ENCODE data around the gene MAGI2. TPM values are rescaled to one million over a fixed set of nuclear protein-coding genes. Genes with fewer than 3 reads are reported as not detected.

Gene MAGI2
- polyA plus RNA-seq, 4 donors: 0.22 to 2.1 (median 1.5) TPM

GRCh38 chr7:79434867-79435266 is 18.6 kb downstream of the MAGI2 start:
- Histone ChIP-seq H3K27ac (ENCODE audit: low read depth in 1 of 3, low read length in 2 of 3) (no peak overlapping the region), H3K9me3 (ENCODE audit: control insufficient read depth in 2 of 2, insufficient read depth in 1 of 2, low read depth in 1 of 2, low read length in 1 of 2) (no peaks in the 10 kb centered on the region), H3K4me3 (ENCODE audit: low read depth in 1 of 3, low read length in 3 of 3) (no peak overlapping the region), H3K36me3 (ENCODE audit: control insufficient read depth in 3 of 3, insufficient read depth in 2 of 3, low read depth in 1 of 3, low read length in 3 of 3) (no peaks in the 10 kb centered on the region), H3K27me3 (ENCODE audit: control insufficient read depth in 3 of 3, insufficient read depth in 3 of 3, low read length in 3 of 3) (no peaks in the 10 kb centered on the region), H3K4me1 (ENCODE audit: control insufficient read depth in 3 of 3, insufficient read depth in 2 of 3, low read depth in 1 of 3, low read length in 2 of 3) (no peaks in the 10 kb centered on the region)
- 0 to 55% (median 19%) methylated on average over 1 of the region's 1 CpG for WGBS, 3 donors
- no peak for DNase-seq
- no peak for FAIRE-seq

GRCh38 chr7:79434098-79434497 is 19.4 kb downstream of the MAGI2 start:
- Histone ChIP-seq H3K27ac (ENCODE audit: low read depth in 1 of 3, low read length in 2 of 3) (no peak overlapping the region), H3K4me3 (ENCODE audit: low read depth in 1 of 3, low read length in 3 of 3) (no peak overlapping the region), H3K27me3 (ENCODE audit: control insufficient read depth in 3 of 3, insufficient read depth in 3 of 3, low read length in 3 of 3) (no peaks in the 10 kb centered on the region), H3K9me3 (ENCODE audit: control insufficient read depth in 2 of 2, insufficient read depth in 1 of 2, low read depth in 1 of 2, low read length in 1 of 2) (no peaks in the 10 kb centered on the region), H3K36me3 (ENCODE audit: control insufficient read depth in 3 of 3, insufficient read depth in 2 of 3, low read depth in 1 of 3, low read length in 3 of 3) (no peaks in the 10 kb centered on the region), H3K4me1 (ENCODE audit: control insufficient read depth in 3 of 3, insufficient read depth in 2 of 3, low read depth in 1 of 3, low read length in 2 of 3) (no peaks in the 10 kb centered on the region)
- DNase-seq (no peak), FAIRE-seq (no peak)
- WGBS, 3 donors: 87 to 95% (median 90%) methylated on average over 1 of the region's 1 CpG

GRCh38 chr7:79430391-79430790 is 23.1 kb downstream of the MAGI2 start:
- H3K9me3 ChIP-seq (ENCODE audit: control insufficient read depth in 2 of 2, insufficient read depth in 1 of 2, low read depth in 1 of 2, low read length in 1 of 2): no peaks in the 10 kb centered on the region
- no peak overlapping the region for H3K27ac ChIP-seq (ENCODE audit: low read depth in 1 of 3, low read length in 2 of 3)
- H3K4me3 ChIP-seq (ENCODE audit: low read depth in 1 of 3, low read length in 3 of 3): no peak overlapping the region
- FAIRE-seq (no peak), DNase-seq (no peak)
- no peaks in the 10 kb centered on the region for H3K27me3 ChIP-seq (ENCODE audit: control insufficient read depth in 3 of 3, insufficient read depth in 3 of 3, low read length in 3 of 3)
- no peaks in the 10 kb centered on the region for H3K36me3 ChIP-seq (ENCODE audit: control insufficient read depth in 3 of 3, insufficient read depth in 2 of 3, low read depth in 1 of 3, low read length in 3 of 3)
- H3K4me1 ChIP-seq (ENCODE audit: control insufficient read depth in 3 of 3, insufficient read depth in 2 of 3, low read depth in 1 of 3, low read length in 2 of 3): no peaks in the 10 kb centered on the region
- 81 to 93% (median 91%) methylated on average over 2 of the region's 2 CpGs for WGBS, 3 donors

GRCh38 chr7:79425665-79426064 is 27.8 kb downstream of the MAGI2 start:
- no peaks in the 10 kb centered on the region for H3K27me3 ChIP-seq (ENCODE audit: control insufficient read depth in 3 of 3, insufficient read depth in 3 of 3, low read length in 3 of 3)
- no peak for FAIRE-seq
- no peak overlapping the region for H3K4me3 ChIP-seq (ENCODE audit: low read depth in 1 of 3, low read length in 3 of 3)
- WGBS, 3 donors: 73 to 77% (median 74%) methylated on average over 7 of the region's 7 CpGs
- H3K36me3 ChIP-seq (ENCODE audit: control insufficient read depth in 3 of 3, insufficient read depth in 2 of 3, low read depth in 1 of 3, low read length in 3 of 3): no peaks in the 10 kb centered on the region
- no peaks in the 10 kb centered on the region for H3K9me3 ChIP-seq (ENCODE audit: control insufficient read depth in 2 of 2, insufficient read depth in 1 of 2, low read depth in 1 of 2, low read length in 1 of 2)
- DNase-seq: no peak
- H3K4me1 ChIP-seq (ENCODE audit: control insufficient read depth in 3 of 3, insufficient read depth in 2 of 3, low read depth in 1 of 3, low read length in 2 of 3): no peaks in the 10 kb centered on the region
- H3K27ac ChIP-seq (ENCODE audit: low read depth in 1 of 3, low read length in 2 of 3): no peak overlapping the region

- H3K27me3 ChIP-seq (ENCODE audit: control insufficient read depth in 3 of 3, insufficient read depth in 3 of 3, low read length in 3 of 3): no peaks in the 10 kb centered on the region
- DNase-seq: no peak
- no peaks in the 10 kb centered on the region for H3K4me1 ChIP-seq (ENCODE audit: control insufficient read depth in 3 of 3, insufficient read depth in 2 of 3, low read depth in 1 of 3, low read length in 2 of 3)
- WGBS, 3 donors: 84 to 91% (median 85%) methylated on average over 3 of the region's 3 CpGs
- H3K4me3 ChIP-seq (ENCODE audit: low read depth in 1 of 3, low read length in 3 of 3): no peak overlapping the region
- no peak overlapping the region for H3K27ac ChIP-seq (ENCODE audit: low read depth in 1 of 3, low read length in 2 of 3)
- no peaks in the 10 kb centered on the region for H3K9me3 ChIP-seq (ENCODE audit: control insufficient read depth in 2 of 2, insufficient read depth in 1 of 2, low read depth in 1 of 2, low read length in 1 of 2)
- no peaks in the 10 kb centered on the region for H3K36me3 ChIP-seq (ENCODE audit: control insufficient read depth in 3 of 3, insufficient read depth in 2 of 3, low read depth in 1 of 3, low read length in 3 of 3)
- FAIRE-seq: no peak
Measured at GRCh38 chr7:79421751-79422150, 31.7 kb downstream of the MAGI2 start.

GRCh38 chr7:79420464-79420863 is 33.0 kb downstream of the MAGI2 start:
- no peak for DNase-seq
- H3K4me1 ChIP-seq (ENCODE audit: control insufficient read depth in 3 of 3, insufficient read depth in 2 of 3, low read depth in 1 of 3, low read length in 2 of 3): no peaks in the 10 kb centered on the region
- FAIRE-seq: no peak
- H3K36me3 ChIP-seq (ENCODE audit: control insufficient read depth in 3 of 3, insufficient read depth in 2 of 3, low read depth in 1 of 3, low read length in 3 of 3): no peaks in the 10 kb centered on the region
- no peak overlapping the region for H3K27ac ChIP-seq (ENCODE audit: low read depth in 1 of 3, low read length in 2 of 3)
- H3K9me3 ChIP-seq (ENCODE audit: control insufficient read depth in 2 of 2, insufficient read depth in 1 of 2, low read depth in 1 of 2, low read length in 1 of 2): no peaks in the 10 kb centered on the region
- H3K4me3 ChIP-seq (ENCODE audit: low read depth in 1 of 3, low read length in 3 of 3): no peak overlapping the region
- WGBS, 3 donors: 45 to 63% (median 51%) methylated on average over 2 of the region's 2 CpGs
- no peaks in the 10 kb centered on the region for H3K27me3 ChIP-seq (ENCODE audit: control insufficient read depth in 3 of 3, insufficient read depth in 3 of 3, low read length in 3 of 3)

GRCh38 chr7:79414910-79415309 is 38.6 kb downstream of the MAGI2 start:
- Histone ChIP-seq H3K4me3 (ENCODE audit: low read depth in 1 of 3, low read length in 3 of 3) (no peak overlapping the region), H3K9me3 (ENCODE audit: control insufficient read depth in 2 of 2, insufficient read depth in 1 of 2, low read depth in 1 of 2, low read length in 1 of 2) (no peaks in the 10 kb centered on the region), H3K27ac (ENCODE audit: low read depth in 1 of 3, low read length in 2 of 3) (no peak overlapping the region), H3K27me3 (ENCODE audit: control insufficient read depth in 3 of 3, insufficient read depth in 3 of 3, low read length in 3 of 3) (no peaks in the 10 kb centered on the region), H3K36me3 (ENCODE audit: control insufficient read depth in 3 of 3, insufficient read depth in 2 of 3, low read depth in 1 of 3, low read length in 3 of 3) (no peaks in the 10 kb centered on the region), H3K4me1 (ENCODE audit: control insufficient read depth in 3 of 3, insufficient read depth in 2 of 3, low read depth in 1 of 3, low read length in 2 of 3) (no peaks in the 10 kb centered on the region)
- FAIRE-seq (no peak), DNase-seq (no peak)

GRCh38 chr7:79412915-79413314 is 40.6 kb downstream of the MAGI2 start:
- Histone ChIP-seq H3K27me3 (ENCODE audit: control insufficient read depth in 3 of 3, insufficient read depth in 3 of 3, low read length in 3 of 3) (no peaks in the 10 kb centered on the region), H3K4me1 (ENCODE audit: control insufficient read depth in 3 of 3, insufficient read depth in 2 of 3, low read depth in 1 of 3, low read length in 2 of 3) (no peaks in the 10 kb centered on the region), H3K27ac (ENCODE audit: low read depth in 1 of 3, low read length in 2 of 3) (no peak overlapping the region), H3K36me3 (ENCODE audit: control insufficient read depth in 3 of 3, insufficient read depth in 2 of 3, low read depth in 1 of 3, low read length in 3 of 3) (no peaks in the 10 kb centered on the region), H3K9me3 (ENCODE audit: control insufficient read depth in 2 of 2, insufficient read depth in 1 of 2, low read depth in 1 of 2, low read length in 1 of 2) (no peaks in the 10 kb centered on the region), H3K4me3 (ENCODE audit: low read depth in 1 of 3, low read length in 3 of 3) (no peak overlapping the region)
- DNase-seq (no peak), FAIRE-seq (no peak)
- 63 to 79% (median 63%) methylated on average over 2 of the region's 2 CpGs for WGBS, 3 donors

GRCh38 chr7:79412438-79412837 is 41.0 kb downstream of the MAGI2 start:
- H3K27ac ChIP-seq (ENCODE audit: low read depth in 1 of 3, low read length in 2 of 3): no peak overlapping the region
- H3K27me3 ChIP-seq (ENCODE audit: control insufficient read depth in 3 of 3, insufficient read depth in 3 of 3, low read length in 3 of 3): no peaks in the 10 kb centered on the region
- FAIRE-seq (no peak), DNase-seq (no peak)
- 54 to 82% (median 57%) methylated on average over 3 of the region's 3 CpGs for WGBS, 3 donors
- no peaks in the 10 kb centered on the region for H3K9me3 ChIP-seq (ENCODE audit: control insufficient read depth in 2 of 2, insufficient read depth in 1 of 2, low read depth in 1 of 2, low read length in 1 of 2)
- H3K36me3 ChIP-seq (ENCODE audit: control insufficient read depth in 3 of 3, insufficient read depth in 2 of 3, low read depth in 1 of 3, low read length in 3 of 3): no peaks in the 10 kb centered on the region
- no peak overlapping the region for H3K4me3 ChIP-seq (ENCODE audit: low read depth in 1 of 3, low read length in 3 of 3)
- H3K4me1 ChIP-seq (ENCODE audit: control insufficient read depth in 3 of 3, insufficient read depth in 2 of 3, low read depth in 1 of 3, low read length in 2 of 3): no peaks in the 10 kb centered on the region
